C4-2B (cell line): ENCODE results near the gene BTBD9.

Experiments
- H3K27ac ChIP-seq: fragments of 450-650 bp; 2 replicates; pipeline ENCODE4 v1.5.1; 2017
- ZFX ChIP-seq: fragments of 450-650 bp; IDR thresholded peaks from 2 replicates; pipeline ENCODE4 v1.6.1; 2017
- TF ChIP-seq, protein P1 (sequence below): fragments of 450-650 bp; conservative IDR thresholded peaks from 2 replicates; pipeline ENCODE4 v1.5.1; 2017; ENCODE audit warnings: mild to moderate bottlenecking

The BTBD9 gene

GRCh38 chr6:38481211-38481836, 158.4 kb downstream of the BTBD9 start:
- H3K27ac ChIP-seq = no peak overlapping the region
- TF ChIP-seq ZFX = no peak
- TF ChIP-seq, protein P1, sequence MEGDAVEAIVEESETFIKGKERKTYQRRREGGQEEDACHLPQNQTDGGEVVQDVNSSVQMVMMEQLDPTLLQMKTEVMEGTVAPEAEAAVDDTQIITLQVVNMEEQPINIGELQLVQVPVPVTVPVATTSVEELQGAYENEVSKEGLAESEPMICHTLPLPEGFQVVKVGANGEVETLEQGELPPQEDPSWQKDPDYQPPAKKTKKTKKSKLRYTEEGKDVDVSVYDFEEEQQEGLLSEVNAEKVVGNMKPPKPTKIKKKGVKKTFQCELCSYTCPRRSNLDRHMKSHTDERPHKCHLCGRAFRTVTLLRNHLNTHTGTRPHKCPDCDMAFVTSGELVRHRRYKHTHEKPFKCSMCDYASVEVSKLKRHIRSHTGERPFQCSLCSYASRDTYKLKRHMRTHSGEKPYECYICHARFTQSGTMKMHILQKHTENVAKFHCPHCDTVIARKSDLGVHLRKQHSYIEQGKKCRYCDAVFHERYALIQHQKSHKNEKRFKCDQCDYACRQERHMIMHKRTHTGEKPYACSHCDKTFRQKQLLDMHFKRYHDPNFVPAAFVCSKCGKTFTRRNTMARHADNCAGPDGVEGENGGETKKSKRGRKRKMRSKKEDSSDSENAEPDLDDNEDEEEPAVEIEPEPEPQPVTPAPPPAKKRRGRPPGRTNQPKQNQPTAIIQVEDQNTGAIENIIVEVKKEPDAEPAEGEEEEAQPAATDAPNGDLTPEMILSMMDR = no peak

DNA sequence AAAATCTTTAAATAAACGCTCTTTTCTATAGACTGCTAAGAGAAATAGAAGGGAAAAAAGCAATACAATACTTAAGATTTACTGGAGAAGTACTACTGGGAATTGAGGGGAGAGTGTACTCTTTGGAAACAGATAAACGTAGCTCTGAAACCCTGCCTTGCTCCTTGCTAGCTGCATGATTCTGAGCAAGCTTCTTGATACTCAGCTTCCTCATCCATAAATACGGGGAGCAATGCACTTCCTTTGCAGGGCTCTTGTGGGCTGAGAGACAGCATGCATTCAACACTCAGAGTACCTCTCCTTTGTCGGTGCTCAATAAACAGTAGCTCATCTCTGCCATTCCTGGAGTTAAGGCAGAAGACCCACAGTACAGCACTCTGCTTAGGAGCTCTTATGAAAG, 159.7 kb downstream of the BTBD9 start:
- no peak overlapping the region for H3K27ac ChIP-seq
- TF ChIP-seq ZFX = no peak
- TF ChIP-seq, protein P1 = no peak

- no peak overlapping the region for H3K27ac ChIP-seq
- no peak for TF ChIP-seq ZFX
- TF ChIP-seq, protein P1 = no peak
Measured at GRCh38 chr6:38479331-38479730, 160.4 kb downstream of the BTBD9 start.

- H3K27ac ChIP-seq = no peak overlapping the region
- TF ChIP-seq ZFX = no peak
- TF ChIP-seq, protein P1 = no peak
Measured at GRCh38 chr6:38477680-38478260, 162.0 kb downstream of the BTBD9 start.

DNA sequence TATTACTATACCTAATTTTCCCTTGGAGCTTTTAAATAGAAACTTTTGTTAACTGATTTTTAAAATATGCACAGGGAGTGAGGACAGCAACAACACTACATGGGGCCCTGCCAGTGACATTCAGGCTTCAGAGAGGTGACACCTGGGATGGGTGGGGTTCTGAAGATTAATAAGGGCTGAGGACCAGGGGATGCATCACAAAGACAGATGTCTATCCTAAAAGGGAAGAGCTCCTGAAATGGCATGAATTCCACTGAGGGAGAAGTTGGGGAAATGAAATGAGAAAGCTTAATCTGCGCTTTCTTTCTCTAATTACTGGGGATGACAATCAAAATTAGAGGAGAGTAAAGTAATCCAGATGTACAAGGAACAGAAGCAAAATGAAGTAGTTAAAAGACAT, 162.8 kb downstream of the BTBD9 start:
- TF ChIP-seq, protein P1 = no peak
- TF ChIP-seq ZFX = no peak
- no peak overlapping the region for H3K27ac ChIP-seq

- H3K27ac ChIP-seq = no peak overlapping the region
- TF ChIP-seq ZFX = no peak
- TF ChIP-seq, protein P1 = no peak
Measured at GRCh38 chr6:38476141-38476540, 163.6 kb downstream of the BTBD9 start.

DNA sequence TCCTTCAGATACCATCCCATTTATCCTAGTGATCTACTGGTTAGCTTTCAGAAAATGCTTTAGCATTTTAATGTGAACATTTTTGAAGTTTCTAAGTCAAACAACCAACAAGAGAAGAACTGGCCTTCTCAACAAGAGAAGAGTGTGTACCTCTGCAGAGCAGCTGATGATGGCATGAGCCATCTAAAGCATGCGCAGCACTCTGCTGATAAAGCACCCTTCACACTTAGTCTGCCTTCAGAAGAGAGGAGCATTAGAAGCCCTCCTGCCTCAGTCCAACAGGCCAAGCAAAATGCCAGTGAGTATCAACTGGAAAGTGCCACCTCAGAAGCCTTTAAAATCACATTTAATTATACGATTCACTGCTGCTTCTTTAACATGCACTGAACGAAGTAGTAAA, 169.2 kb downstream of the BTBD9 start:
- H3K27ac ChIP-seq = no peak overlapping the region
- TF ChIP-seq ZFX = no peak
- TF ChIP-seq, protein P1 = no peak
